GM10847 (cell line): ENCODE results near the gene PTGDS.

Source experiments
- POLR2A ChIP-seq: IDR thresholded peaks from 2 replicates; pipeline ENCODE4 v1.6.1; 2011; ENCODE audit not compliant: insufficient read length; ENCODE audit errors: extremely low read depth

PTGDS gene

DNA sequence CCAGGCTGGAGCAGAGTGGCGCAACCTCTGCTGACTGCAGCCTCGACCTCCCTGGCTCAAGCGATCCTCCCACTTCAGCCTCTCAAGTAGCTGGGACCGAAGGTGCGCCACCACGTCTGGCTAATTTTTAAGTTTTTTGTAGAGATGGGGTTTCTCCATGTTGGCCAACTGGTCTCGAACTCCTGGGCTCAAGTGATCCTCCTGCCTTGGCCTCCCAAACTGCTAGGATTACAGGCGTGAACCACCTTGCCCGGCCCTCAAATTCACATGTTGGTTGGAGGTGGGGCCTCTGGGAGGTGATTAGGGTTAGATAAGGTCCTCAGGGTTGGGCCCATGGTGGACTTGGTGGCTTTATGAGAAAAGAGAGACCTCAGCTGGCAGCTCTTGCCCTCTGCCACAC is 15.1 kb upstream of the PTGDS start:
- TF ChIP-seq POLR2A = no peak

GRCh38 chr9:136962701-136963248 is 14.5 kb upstream of the PTGDS start:
- no peak for TF ChIP-seq POLR2A

DNA sequence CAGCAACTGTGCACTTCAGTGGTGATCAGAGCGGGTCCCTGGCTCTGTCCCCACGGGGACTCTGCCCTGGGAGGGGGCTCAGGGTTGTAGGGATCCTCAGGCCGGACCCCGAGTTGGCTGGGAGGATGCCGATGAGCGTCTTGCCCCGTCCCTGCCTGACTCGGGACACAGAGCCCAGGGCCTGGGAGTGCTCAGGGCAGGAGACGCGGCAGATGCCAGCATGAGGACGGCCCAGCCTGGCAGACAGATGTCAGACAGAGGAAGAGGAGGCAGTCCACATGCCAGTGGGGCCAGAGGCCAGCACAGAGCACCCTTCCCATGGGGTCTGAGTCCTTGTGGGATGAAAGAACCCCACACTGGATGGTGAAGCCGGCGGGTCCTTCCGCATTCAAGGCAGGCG is 14.0 kb upstream of the PTGDS start:
- TF ChIP-seq POLR2A = no peak

- no peak for TF ChIP-seq POLR2A
Observed at GRCh38 chr9:136963751-136964150, 13.6 kb upstream of the PTGDS start.

GRCh38 chr9:136964171-136964689 is 13.1 kb upstream of the PTGDS start:
- no peak for TF ChIP-seq POLR2A

- no peak for TF ChIP-seq POLR2A
Observed at GRCh38 chr9:136964833-136965422, 12.4 kb upstream of the PTGDS start.

GRCh38 chr9:136965771-136966484 is 11.4 kb upstream of the PTGDS start:
- no peak for TF ChIP-seq POLR2A

GRCh38 chr9:136968333-136969127 is 8.8 kb upstream of the PTGDS start:
- no peak for TF ChIP-seq POLR2A

DNA sequence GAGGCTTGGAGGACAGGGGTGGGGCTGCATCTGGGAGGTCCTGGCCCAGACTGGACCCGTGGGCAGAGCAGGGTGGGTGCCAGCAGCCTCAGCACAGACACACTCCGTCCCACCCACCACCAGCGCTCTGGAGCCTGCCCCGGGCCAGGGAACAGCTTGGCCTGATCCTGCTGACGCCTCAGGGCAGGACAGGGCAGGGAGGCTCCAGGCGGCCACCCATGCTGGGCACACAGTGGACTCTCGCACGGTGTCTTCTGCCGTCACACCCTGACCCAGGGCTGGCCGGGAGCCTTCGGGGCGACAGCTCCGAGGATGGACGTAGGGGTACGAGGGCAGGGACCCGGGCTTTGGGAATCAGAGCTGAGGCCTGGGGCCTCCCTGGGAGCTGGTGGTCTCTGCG is 8.2 kb upstream of the PTGDS start:
- TF ChIP-seq POLR2A = no peak

- TF ChIP-seq POLR2A = no peak
Observed at GRCh38 chr9:136969774-136970173, 7.5 kb upstream of the PTGDS start.

DNA sequence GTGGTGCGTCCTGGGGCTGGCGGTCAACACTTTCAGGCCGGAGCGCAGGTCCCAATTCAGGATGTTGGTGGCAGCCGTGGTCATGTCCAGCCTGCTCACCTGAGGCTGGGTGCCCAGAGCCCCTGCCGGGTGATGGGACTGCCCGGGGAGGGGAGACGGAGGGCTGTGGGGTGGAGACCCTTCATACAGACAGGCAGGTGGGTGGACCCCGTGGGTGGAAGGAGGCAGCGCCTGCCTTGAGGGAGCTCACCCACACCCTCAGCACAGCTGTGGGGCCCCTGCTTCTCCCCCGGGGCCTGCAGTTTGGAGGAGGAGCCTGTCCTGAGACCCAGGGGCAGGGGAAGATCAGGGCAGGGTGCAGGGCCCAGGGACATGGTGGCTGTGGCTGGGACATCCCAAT is 6.9 kb upstream of the PTGDS start:
- TF ChIP-seq POLR2A = no peak

DNA sequence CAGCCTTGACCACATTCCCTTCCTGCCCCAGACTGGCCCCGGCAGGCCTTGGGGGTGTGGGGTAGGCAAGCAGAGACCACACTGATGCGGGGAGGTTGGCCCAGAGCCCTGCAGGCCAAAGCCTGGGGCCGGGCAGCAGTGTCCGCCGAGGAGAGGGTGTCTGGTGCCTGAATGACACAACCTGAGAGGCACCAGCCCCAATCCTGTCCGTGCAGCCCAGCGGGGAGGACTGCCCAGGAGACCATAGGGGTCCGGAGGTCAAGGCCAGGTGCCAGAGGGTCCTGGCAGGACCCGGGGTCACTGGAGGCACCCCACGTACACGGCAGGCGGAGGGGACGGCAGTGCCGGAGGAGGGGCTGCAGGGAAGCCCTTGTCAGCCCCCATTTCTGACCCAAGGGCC is 5.6 kb upstream of the PTGDS start:
- TF ChIP-seq POLR2A = no peak

DNA sequence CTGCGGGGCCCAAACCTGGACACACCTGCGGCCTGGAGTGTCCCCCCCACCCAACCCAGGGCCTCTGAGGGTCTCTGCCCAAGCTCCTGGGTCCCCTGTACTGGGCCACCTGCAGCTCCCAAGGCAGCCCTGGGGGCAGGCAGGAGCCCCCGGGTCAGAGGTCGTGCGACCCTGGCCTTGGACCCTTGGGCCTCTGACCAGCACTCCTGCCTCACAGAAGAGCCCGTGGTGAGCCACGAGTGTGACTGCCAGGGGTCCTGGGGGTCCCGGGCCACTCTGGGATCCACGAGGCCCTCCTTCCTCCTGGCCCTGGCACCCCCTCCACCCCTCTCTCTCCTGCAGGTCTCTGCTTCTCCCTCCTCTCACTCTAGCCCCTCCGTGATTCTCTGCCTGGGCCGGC is 5.0 kb upstream of the PTGDS start:
- TF ChIP-seq POLR2A = no peak

GRCh38 chr9:136972743-136973142 is 4.6 kb upstream of the PTGDS start:
- TF ChIP-seq POLR2A = no peak

DNA sequence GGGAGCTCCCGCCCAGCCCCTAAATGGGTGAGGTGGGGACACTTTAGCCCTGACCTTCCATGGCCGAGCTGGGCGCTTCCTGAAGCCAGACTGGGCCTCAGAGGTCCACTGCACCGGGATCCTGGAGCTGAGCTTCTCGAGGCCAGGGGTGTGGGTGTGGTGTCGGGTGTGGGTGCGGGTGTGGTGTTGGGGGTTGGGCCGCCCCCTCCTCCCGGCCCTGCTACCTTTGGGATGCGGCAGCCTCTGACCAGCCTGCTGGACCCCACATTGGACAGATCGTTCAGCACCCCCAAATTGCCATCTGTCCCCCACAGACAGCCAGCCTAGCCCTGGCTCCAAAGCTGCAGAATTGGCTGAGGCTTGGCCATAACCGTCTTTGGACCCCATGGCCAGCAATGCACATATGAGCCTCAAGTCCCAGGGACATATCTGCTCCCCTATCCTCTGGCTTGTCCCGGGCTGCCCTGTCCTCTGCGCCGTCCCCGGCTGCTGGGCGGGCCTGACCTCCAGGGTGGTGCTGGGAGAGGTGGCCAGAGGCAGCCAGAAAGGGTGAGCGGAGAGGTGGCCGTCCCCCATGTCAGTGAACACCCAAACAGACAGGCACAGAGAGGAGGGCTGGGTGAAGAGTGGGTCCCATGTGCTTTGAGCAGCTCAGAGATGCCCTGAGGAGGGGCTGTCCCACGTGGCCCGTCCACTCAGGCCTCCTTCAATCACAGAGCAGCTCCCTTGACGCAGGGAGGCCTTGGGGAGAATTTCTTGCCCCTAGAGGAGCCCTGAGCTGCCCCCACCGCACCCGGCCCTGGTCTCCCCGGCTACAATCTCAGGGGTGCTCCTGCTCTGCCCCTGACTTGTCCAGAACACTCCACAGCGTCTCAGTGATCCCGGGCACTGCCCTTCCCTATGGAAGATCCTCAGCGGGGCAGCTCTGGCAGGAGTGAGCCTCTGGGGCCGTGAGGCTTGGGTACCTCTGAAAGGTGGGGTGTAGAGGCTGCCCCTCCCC is 3.4 kb upstream of the PTGDS start:
- TF ChIP-seq POLR2A = no peak
